HG03095 (cell line): ENCODE measurements around the gene ASIC5.
"Not testable (repeated sequence)": the region's sequence is repeated elsewhere in the genome, so short reads cannot be mapped to it uniquely, and the experiment has no call there.

Experiments
- ATAC-seq: cut with Tn5 transposase; IDR thresholded peaks from one replicate; pipeline ENCODE4 v1.9.1; 2021; ENCODE audit warnings: moderate library complexity; ENCODE audit not compliant: unreplicated experiment

The ASIC5 gene

GRCh38 chr4:155866177-155866576, at the start of gene ASIC5:
Gene ASIC5, minus strand, starts transcription at chr4:155866277. Its CDS starts 51 bp downstream, at chr4:155866226.
- ATAC-seq, result no peak

- ATAC-seq, result no peak
These were observed 48.7 kb upstream of the ASIC5 start for GRCh38 chr4:155914782-155915181.

- no peak for ATAC-seq
These were observed 45.8 kb upstream of the ASIC5 start for GRCh38 chr4:155911905-155912304.

GRCh38 chr4:155909615-155910226, 43.6 kb upstream of the ASIC5 start:
- ATAC-seq, result no peak

- peak; percentile 68 for ATAC-seq
These were observed 42.4 kb upstream of the ASIC5 start for GRCh38 chr4:155908187-155909139.

GRCh38 chr4:155907556-155907955, 41.5 kb upstream of the ASIC5 start:
- no peak for ATAC-seq

- ATAC-seq, result no peak
These were observed 40.6 kb upstream of the ASIC5 start for GRCh38 chr4:155906554-155907247.

- no peak for ATAC-seq
These were observed 38.3 kb upstream of the ASIC5 start for GRCh38 chr4:155904331-155904730.

GRCh38 chr4:155903453-155903852, 37.4 kb upstream of the ASIC5 start, which contains the start of gene TDO2:
Gene TDO2, plus strand, starts transcription at chr4:155903696. Its CDS starts 63 bp downstream, at chr4:155903759.
- ATAC-seq, result no peak

- ATAC-seq, result no peak
These were observed 34.9 kb upstream of the ASIC5 start for GRCh38 chr4:155901013-155901412.

GRCh38 chr4:155900381-155900780, 34.3 kb upstream of the ASIC5 start:
- ATAC-seq, result no peak

GRCh38 chr4:155899891-155900290, 33.8 kb upstream of the ASIC5 start:
- no peak for ATAC-seq

- ATAC-seq, result not testable (repeated sequence)
These were observed 32.3 kb upstream of the ASIC5 start for GRCh38 chr4:155898371-155898770.

GRCh38 chr4:155891058-155891457, 25.0 kb upstream of the ASIC5 start:
- ATAC-seq, result no peak

GRCh38 chr4:155889946-155890345, 23.9 kb upstream of the ASIC5 start:
- ATAC-seq, result no peak

GRCh38 chr4:155889031-155889793, 23.1 kb upstream of the ASIC5 start:
- no peak for ATAC-seq

GRCh38 chr4:155887847-155888570, 21.9 kb upstream of the ASIC5 start:
- ATAC-seq, result no peak

- no peak for ATAC-seq
These were observed 21.0 kb upstream of the ASIC5 start for GRCh38 chr4:155887045-155887444.

GRCh38 chr4:155885666-155886065, 19.6 kb upstream of the ASIC5 start:
- ATAC-seq, result no peak

GRCh38 chr4:155883895-155884294, 17.8 kb upstream of the ASIC5 start:
- no peak for ATAC-seq
